Ishikawa (cell line): ENCODE data around the gene BMP8A.

Experiments used
- CEBPB ChIP-seq: IDR thresholded peaks from 2 replicates; pipeline ENCODE4 v1.6.1; 2012
- CREB1 ChIP-seq: IDR thresholded peaks from 2 replicates; pipeline ENCODE4 v1.6.1; 2012; ENCODE audit warnings: low read depth
- EP300 ChIP-seq: IDR thresholded peaks from 2 replicates; pipeline ENCODE4 v1.6.1; 2012; ENCODE audit warnings: borderline replicate concordance
- FOXM1 ChIP-seq: IDR thresholded peaks from 2 replicates; pipeline ENCODE4 v1.6.1; 2012; ENCODE audit warnings: low read depth, borderline replicate concordance
- TAF1 ChIP-seq: IDR thresholded peaks from 2 replicates; pipeline ENCODE4 v1.6.1; 2012; ENCODE audit warnings: low read depth, mild to moderate bottlenecking
- TCF12 ChIP-seq: IDR thresholded peaks from 2 replicates; pipeline ENCODE4 v1.6.1; 2012; ENCODE audit warnings: low read depth
- YY1 ChIP-seq: IDR thresholded peaks from 2 replicates; pipeline ENCODE4 v1.6.1; 2012; ENCODE audit warnings: low read depth

GRCh38 chr1:39533442-39533841 lies 42.0 kb downstream of the BMP8A start:
- no peak for TF ChIP-seq EP300
- TF ChIP-seq CREB1 = no peak
- no peak for TF ChIP-seq TAF1
- no peak for TF ChIP-seq TCF12
- TF ChIP-seq CEBPB = no peak
- no peak for TF ChIP-seq FOXM1
- no peak for TF ChIP-seq YY1
